Loucy (cell line): ENCODE measurements around the gene ANKRD63.

Experiments used
- H2AFZ ChIP-seq: fragments of 200-600 bp; sonication (generic); 2 replicates; pipeline ENCODE4 v1.6.0; 2016; ENCODE audit warnings: antibody characterized with exemption, mild to moderate bottlenecking, low read length, moderate library complexity
- H3F3A ChIP-seq: fragments of 200-600 bp; 2 replicates; pipeline ENCODE4 v1.6.0; 2016; ENCODE audit warnings: antibody characterized with exemption, low read depth, mild to moderate bottlenecking
- H3K27me3 ChIP-seq: fragments of 200-600 bp; sonication (generic); 2 replicates; pipeline ENCODE4 v1.6.1; 2014; ENCODE audit warnings: low read length, mild to moderate bottlenecking; ENCODE audit not compliant: insufficient read depth, poor library complexity, severe bottlenecking
- H3K36me3 ChIP-seq: fragments of 200-600 bp; sonication (generic); 2 replicates; pipeline ENCODE4 v1.6.1; 2016; ENCODE audit warnings: low read length; ENCODE audit not compliant: insufficient read depth
- H3K4me1 ChIP-seq: fragments of 200-600 bp; sonication (generic); 2 replicates; pipeline ENCODE4 v1.5.1; 2014; ENCODE audit warnings: low read length, mild to moderate bottlenecking; ENCODE audit not compliant: insufficient read depth, poor library complexity, severe bottlenecking
- H3K4me2 ChIP-seq: fragments of 200-600 bp; sonication (generic); 2 replicates; pipeline ENCODE4 v1.6.0; 2014; ENCODE audit warnings: antibody characterized with exemption, low read length, low read depth, mild to moderate bottlenecking; ENCODE audit not compliant: poor library complexity, severe bottlenecking
- H3K4me3 ChIP-seq: fragments of 200-600 bp; sonication (generic); 2 replicates; pipeline ENCODE4 v1.5.1; 2014; ENCODE audit warnings: low read length, mild to moderate bottlenecking, mixed read lengths; ENCODE audit not compliant: poor library complexity, severe bottlenecking
- H3K79me2 ChIP-seq: fragments of 200-600 bp; sonication (generic); 2 replicates; pipeline ENCODE4 v1.6.1; 2014; ENCODE audit warnings: low read length; ENCODE audit not compliant: insufficient read depth
- H3K9ac ChIP-seq: fragments of 200-600 bp; sonication (generic); 2 replicates; pipeline ENCODE4 v1.6.0; 2014; ENCODE audit warnings: mild to moderate bottlenecking, low read depth, low read length, moderate library complexity; ENCODE audit not compliant: poor library complexity, severe bottlenecking
- H3K9me2 ChIP-seq: fragments of 200-600 bp; sonication (generic); replicated peaks from 2 replicates; pipeline ENCODE4 v1.6.1; 2016; ENCODE audit warnings: low read depth, low read length, mixed read lengths
- H3K9me3 ChIP-seq: fragments of 200-600 bp; sonication (generic); 2 replicates; pipeline ENCODE4 v1.6.1; 2014; ENCODE audit warnings: mild to moderate bottlenecking, antibody characterized with exemption, low read length, low read depth; ENCODE audit not compliant: insufficient read depth
- H4K20me1 ChIP-seq: fragments of 200-600 bp; sonication (generic); 2 replicates; pipeline ENCODE4 v1.6.0; 2014; ENCODE audit warnings: antibody characterized with exemption, low read length, mild to moderate bottlenecking; ENCODE audit not compliant: insufficient read depth, poor library complexity, severe bottlenecking
- EZH2phosphoT487 ChIP-seq: fragments of 200-600 bp; IDR thresholded peaks from 2 replicates; pipeline ENCODE4 v1.6.1; 2018; ENCODE audit warnings: antibody characterized with exemption, mild to moderate bottlenecking, moderate library complexity, borderline replicate concordance
- TF ChIP-seq, protein P1 (sequence below): fragments of 200-600 bp; sonication (generic); conservative IDR thresholded peaks from 2 replicates; pipeline ENCODE4 v1.5.1; 2014; ENCODE audit warnings: mild to moderate bottlenecking, antibody characterized with exemption, low read length

Gene ANKRD63

DNA sequence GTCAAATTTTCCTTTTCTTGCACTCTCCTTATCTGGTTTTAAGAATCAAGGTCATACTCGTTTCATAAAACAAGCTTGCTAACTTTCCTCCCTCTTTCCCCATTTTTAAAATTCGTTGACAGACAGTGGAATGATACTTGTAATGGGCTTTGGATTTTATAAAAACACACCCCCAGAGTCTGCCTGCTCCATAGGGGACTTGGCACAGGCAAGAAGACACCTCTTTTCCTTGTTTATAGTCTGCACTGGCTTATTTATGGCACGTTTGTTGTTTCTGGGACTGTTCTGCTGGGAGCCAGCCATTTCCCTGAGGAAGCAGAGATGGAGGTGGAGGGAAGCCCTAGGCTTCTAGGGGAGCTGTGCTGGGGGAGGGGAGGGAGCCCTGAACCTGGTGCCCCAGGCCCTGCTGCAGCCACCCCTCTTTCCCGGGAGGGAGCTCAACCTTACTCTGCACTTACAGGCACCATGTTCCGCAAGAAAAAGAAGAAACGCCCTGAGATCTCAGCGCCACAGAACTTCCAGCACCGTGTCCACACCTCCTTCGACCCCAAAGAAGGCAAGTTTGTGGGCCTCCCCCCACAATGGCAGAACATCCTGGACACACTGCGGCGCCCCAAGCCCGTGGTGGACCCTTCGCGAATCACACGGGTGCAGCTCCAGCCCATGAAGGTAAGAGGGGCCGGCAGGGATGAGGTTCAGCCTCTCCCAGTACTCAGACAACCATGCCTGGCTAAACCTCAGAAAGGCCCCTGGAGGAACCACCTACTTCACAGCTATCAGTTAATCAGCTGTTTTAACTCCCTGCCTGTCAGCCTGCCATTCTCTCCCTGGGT is 18.3 kb downstream of the ANKRD63 start:
- Histone ChIP-seq H2AFZ (no peak overlapping the region), H3K27me3 (no peaks in the 10 kb centered on the region), H3K4me1 (no peaks in the 10 kb centered on the region), H3K9me2 (no peaks in the 10 kb centered on the region), H3K79me2 (no peaks in the 10 kb centered on the region), H3K36me3 (no peaks in the 10 kb centered on the region), H3K9me3 (no peaks in the 10 kb centered on the region), H3K4me3 (no peak overlapping the region), H3K4me2 (no peak overlapping the region), H4K20me1 (no peaks in the 10 kb centered on the region), H3F3A (no peaks in the 10 kb centered on the region), H3K9ac (no peak overlapping the region)
- TF ChIP-seq, protein P1, sequence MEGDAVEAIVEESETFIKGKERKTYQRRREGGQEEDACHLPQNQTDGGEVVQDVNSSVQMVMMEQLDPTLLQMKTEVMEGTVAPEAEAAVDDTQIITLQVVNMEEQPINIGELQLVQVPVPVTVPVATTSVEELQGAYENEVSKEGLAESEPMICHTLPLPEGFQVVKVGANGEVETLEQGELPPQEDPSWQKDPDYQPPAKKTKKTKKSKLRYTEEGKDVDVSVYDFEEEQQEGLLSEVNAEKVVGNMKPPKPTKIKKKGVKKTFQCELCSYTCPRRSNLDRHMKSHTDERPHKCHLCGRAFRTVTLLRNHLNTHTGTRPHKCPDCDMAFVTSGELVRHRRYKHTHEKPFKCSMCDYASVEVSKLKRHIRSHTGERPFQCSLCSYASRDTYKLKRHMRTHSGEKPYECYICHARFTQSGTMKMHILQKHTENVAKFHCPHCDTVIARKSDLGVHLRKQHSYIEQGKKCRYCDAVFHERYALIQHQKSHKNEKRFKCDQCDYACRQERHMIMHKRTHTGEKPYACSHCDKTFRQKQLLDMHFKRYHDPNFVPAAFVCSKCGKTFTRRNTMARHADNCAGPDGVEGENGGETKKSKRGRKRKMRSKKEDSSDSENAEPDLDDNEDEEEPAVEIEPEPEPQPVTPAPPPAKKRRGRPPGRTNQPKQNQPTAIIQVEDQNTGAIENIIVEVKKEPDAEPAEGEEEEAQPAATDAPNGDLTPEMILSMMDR = no peak
- TF ChIP-seq EZH2phosphoT487 = no peak

DNA sequence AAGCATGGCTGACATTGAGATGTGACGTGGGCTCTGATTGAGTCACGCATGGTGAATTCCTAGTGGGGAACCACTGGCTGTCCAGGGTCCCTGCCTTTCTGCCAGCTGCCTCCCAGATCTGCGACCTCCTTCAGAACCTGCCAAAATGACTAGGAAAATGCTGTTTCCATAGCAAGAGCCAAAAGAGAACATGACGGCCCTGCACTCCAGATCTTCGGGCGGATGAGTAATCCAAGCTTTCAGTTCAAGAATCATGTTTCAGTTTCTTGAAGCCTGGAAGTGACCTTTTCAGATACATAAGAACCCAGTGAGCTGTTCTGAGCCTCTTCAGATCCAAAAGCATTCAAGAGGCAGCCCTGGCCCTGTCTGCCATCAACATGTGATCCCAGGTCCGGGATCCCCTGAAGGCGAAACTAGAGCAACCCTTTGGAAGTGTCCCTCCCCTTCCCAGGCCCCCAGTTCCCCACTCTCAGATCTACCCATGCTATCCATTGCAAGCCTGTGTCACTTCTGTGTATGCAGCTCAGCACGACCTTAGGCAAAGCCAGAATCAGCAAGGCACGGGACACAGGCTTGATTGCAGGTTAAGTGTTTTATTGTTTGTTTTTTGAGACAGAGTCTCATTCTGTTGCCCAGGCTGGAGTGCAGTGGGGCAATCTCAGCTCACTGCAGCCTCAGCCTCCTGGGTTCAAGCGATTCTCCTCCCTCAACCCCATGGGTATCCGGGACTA is 19.7 kb downstream of the ANKRD63 start:
- H3K9ac ChIP-seq = no peak overlapping the region
- H3K4me3 ChIP-seq = no peak overlapping the region
- no peaks in the 10 kb centered on the region for H3F3A ChIP-seq
- H3K79me2 ChIP-seq = no peaks in the 10 kb centered on the region
- H3K4me2 ChIP-seq = no peak overlapping the region
- H3K9me3 ChIP-seq = no peaks in the 10 kb centered on the region
- no peaks in the 10 kb centered on the region for H3K4me1 ChIP-seq
- no peaks in the 10 kb centered on the region for H3K9me2 ChIP-seq
- no peaks in the 10 kb centered on the region for H3K27me3 ChIP-seq
- no peaks in the 10 kb centered on the region for H3K36me3 ChIP-seq
- TF ChIP-seq, protein P1 = no peak
- no peak for TF ChIP-seq EZH2phosphoT487
- no peaks in the 10 kb centered on the region for H4K20me1 ChIP-seq
- H2AFZ ChIP-seq = no peak overlapping the region

DNA sequence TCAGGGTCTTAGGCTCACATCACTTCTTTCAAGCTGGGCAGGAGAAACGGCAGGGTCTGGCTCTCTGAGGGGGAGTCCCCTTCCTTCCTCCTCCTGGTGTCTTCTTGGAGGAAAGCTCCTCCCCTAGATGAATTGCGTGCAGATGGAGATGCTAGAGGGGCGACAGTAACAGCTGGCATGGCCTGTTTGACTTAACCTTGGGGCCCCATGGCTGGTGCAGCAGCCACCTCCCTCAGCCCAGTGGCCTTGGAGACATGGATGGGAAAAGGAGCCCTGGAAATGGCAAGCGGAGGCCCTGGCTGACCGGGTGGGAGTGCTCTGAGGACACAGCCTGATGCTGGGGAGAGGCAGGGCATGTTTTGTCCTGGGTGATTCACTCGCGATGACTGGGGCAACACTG is 23.8 kb downstream of the ANKRD63 start:
- Histone ChIP-seq H3K9me3 (no peaks in the 10 kb centered on the region), H3K4me2 (no peak overlapping the region), H3K79me2 (no peaks in the 10 kb centered on the region), H3K4me3 (no peak overlapping the region), H3K9me2 (no peaks in the 10 kb centered on the region), H3K27me3 (no peaks in the 10 kb centered on the region), H2AFZ (no peak overlapping the region), H3F3A (no peaks in the 10 kb centered on the region), H3K4me1 (no peaks in the 10 kb centered on the region), H3K9ac (no peak overlapping the region), H3K36me3 (no peaks in the 10 kb centered on the region), H4K20me1 (no peaks in the 10 kb centered on the region)
- TF ChIP-seq, protein P1 = no peak
- no peak for TF ChIP-seq EZH2phosphoT487
